Measurements from ENCODE around the gene GRID2IP. TPM values are rescaled to one million over a fixed set of nuclear protein-coding genes. Genes with fewer than 3 reads are reported as not detected.

GRID2IP gene
- total and polyA plus RNA-seq, 2 of the 13 experiments (the other 11 are each of a cell fraction or from before 2014, with no cell fraction given): 0.03 TPM; not detected in 1

- peak; percentile 38; the same call in 1 of the 2 replicates for TF ChIP-seq ZNF652 (CRISPR knock-in tag; IDR thresholded peaks at IDR 0.05; ENCODE audit: borderline replicate concordance, low read depth)
- TF ChIP-seq SOX6 (IDR thresholded peaks at IDR 0.05): no peak
- TF ChIP-seq SOX6 (CRISPR knock-in tag; IDR thresholded peaks at IDR 0.05): peak; percentile 60
- no peak for TF ChIP-seq ZNF460 (CRISPR knock-in tag; IDR thresholded peaks at IDR 0.05; ENCODE audit: borderline replicate concordance)
- no peak for TF ChIP-seq ZNF546 (CRISPR knock-in tag; conservative IDR thresholded peaks at IDR 0.05)
- 0 out of 2 replicates have a peak, but pooled peaks have one; percentile 25 for TF ChIP-seq ZMYM4 (CRISPR knock-in tag; IDR thresholded peaks at IDR 0.05)
- no peak for TF ChIP-seq NFIB (CRISPR knock-in tag; IDR thresholded peaks at IDR 0.05; ENCODE audit: borderline replicate concordance)
- no peak for TF ChIP-seq TARDBP (CRISPR knock-in tag; IDR thresholded peaks at IDR 0.05)
- TF ChIP-seq TAF15 (IDR thresholded peaks at IDR 0.05; ENCODE audit: low read depth, low read length, poor library complexity, severe bottlenecking): no peak
- TF ChIP-seq MAFK (conservative IDR thresholded peaks at IDR 0.05 in 1 of 2, IDR thresholded peaks at IDR 0.05 in 1 of 2; ENCODE audit: low read length in 2 of 2): no peak
- peak; percentile 97 for TF ChIP-seq BCL6 (CRISPR knock-in tag; IDR thresholded peaks at IDR 0.05)
- peak; percentile 53; the same call in 1 of the 2 replicates for TF ChIP-seq SALL1 (CRISPR knock-in tag; IDR thresholded peaks at IDR 0.05)
- TF ChIP-seq ZSCAN21 (CRISPR knock-in tag; IDR thresholded peaks at IDR 0.05; ENCODE audit: borderline replicate concordance): no peak
- no peak for TF ChIP-seq NFYB (CRISPR knock-in tag; IDR thresholded peaks at IDR 0.05)
- TF ChIP-seq ZNF260 (CRISPR knock-in tag; IDR thresholded peaks at IDR 0.05; ENCODE audit: borderline replicate concordance, low read depth): no peak
- TF ChIP-seq KLF16 (CRISPR knock-in tag; IDR thresholded peaks at IDR 0.05): no peak
- peak; percentile 49 for TF ChIP-seq NR2F6 (IDR thresholded peaks at IDR 0.05)
- peak; percentile 54; the same call in 1 of the 2 replicates for TF ChIP-seq NR2F6 (CRISPR knock-in tag; IDR thresholded peaks at IDR 0.05)
- peak; percentile 42; the same call in 1 of the 2 replicates for TF ChIP-seq ZNF331 (CRISPR knock-in tag; IDR thresholded peaks at IDR 0.05)
- TF ChIP-seq KDM5A (IDR thresholded peaks at IDR 0.05; ENCODE audit: borderline replicate concordance, low read length): peak; percentile 29; the same call in 1 of the 2 replicates
- 0 out of 2 replicates have a peak, but pooled peaks have one; percentile 5 for TF ChIP-seq SNAPC4 (CRISPR knock-in tag; IDR thresholded peaks at IDR 0.05)
- no peak for TF ChIP-seq FOSL1 (CRISPR knock-in tag; IDR thresholded peaks at IDR 0.05; ENCODE audit: borderline replicate concordance)
- no peak for TF ChIP-seq SIN3B (IDR thresholded peaks at IDR 0.05; ENCODE audit: low read length)
- 0 out of 2 replicates have a peak, but pooled peaks have one; percentile 12 for TF ChIP-seq DRAP1 (CRISPR knock-in tag; IDR thresholded peaks at IDR 0.05)
- TF ChIP-seq, protein P1, sequence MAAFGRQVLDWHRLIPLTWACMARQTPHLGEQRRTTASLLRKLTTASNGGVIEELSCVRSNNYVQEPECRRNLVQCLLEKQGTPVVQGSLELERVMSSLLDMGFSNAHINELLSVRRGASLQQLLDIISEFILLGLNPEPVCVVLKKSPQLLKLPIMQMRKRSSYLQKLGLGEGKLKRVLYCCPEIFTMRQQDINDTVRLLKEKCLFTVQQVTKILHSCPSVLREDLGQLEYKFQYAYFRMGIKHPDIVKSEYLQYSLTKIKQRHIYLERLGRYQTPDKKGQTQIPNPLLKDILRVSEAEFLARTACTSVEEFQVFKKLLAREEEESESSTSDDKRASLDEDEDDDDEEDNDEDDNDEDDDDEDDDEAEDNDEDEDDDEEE (CRISPR knock-in tag; IDR thresholded peaks at IDR 0.05): no peak
Measured at GRCh38 chr7:6482307-6482706, 69.0 kb downstream of the GRID2IP start (continued).
